ENCODE measurements around the gene FBXL17. TPM values are rescaled to one million over a fixed set of nuclear protein-coding genes. Genes with fewer than 3 reads are reported as not detected.

The FBXL17 gene
- total and polyA plus RNA-seq, 4 donors: 2.1 to 14.1 (median 6.3) TPM

DNA sequence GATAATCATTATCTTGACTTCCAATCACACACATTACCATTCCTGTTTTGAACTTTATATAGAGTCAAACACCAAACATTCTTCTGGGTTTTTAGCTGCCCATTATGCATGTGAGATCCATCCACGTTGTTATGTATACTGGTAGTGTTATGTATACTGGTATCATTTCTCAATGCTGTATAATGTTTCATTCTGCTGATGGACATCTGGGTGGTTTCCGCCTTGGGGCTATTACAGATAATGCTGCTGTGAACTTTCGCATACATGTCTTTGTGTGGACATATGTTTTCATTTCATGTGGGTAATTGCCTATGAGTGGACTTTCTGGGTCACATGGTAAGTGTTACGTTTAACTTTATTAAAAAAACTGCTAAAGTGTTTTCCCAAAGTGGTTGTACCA, 493.4 kb downstream of the FBXL17 start (continued):
- TF ChIP-seq, protein P1, sequence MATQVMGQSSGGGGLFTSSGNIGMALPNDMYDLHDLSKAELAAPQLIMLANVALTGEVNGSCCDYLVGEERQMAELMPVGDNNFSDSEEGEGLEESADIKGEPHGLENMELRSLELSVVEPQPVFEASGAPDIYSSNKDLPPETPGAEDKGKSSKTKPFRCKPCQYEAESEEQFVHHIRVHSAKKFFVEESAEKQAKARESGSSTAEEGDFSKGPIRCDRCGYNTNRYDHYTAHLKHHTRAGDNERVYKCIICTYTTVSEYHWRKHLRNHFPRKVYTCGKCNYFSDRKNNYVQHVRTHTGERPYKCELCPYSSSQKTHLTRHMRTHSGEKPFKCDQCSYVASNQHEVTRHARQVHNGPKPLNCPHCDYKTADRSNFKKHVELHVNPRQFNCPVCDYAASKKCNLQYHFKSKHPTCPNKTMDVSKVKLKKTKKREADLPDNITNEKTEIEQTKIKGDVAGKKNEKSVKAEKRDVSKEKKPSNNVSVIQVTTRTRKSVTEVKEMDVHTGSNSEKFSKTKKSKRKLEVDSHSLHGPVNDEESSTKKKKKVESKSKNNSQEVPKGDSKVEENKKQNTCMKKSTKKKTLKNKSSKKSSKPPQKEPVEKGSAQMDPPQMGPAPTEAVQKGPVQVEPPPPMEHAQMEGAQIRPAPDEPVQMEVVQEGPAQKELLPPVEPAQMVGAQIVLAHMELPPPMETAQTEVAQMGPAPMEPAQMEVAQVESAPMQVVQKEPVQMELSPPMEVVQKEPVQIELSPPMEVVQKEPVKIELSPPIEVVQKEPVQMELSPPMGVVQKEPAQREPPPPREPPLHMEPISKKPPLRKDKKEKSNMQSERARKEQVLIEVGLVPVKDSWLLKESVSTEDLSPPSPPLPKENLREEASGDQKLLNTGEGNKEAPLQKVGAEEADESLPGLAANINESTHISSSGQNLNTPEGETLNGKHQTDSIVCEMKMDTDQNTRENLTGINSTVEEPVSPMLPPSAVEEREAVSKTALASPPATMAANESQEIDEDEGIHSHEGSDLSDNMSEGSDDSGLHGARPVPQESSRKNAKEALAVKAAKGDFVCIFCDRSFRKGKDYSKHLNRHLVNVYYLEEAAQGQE (IDR thresholded peaks at IDR 0.05): no peak

DNA sequence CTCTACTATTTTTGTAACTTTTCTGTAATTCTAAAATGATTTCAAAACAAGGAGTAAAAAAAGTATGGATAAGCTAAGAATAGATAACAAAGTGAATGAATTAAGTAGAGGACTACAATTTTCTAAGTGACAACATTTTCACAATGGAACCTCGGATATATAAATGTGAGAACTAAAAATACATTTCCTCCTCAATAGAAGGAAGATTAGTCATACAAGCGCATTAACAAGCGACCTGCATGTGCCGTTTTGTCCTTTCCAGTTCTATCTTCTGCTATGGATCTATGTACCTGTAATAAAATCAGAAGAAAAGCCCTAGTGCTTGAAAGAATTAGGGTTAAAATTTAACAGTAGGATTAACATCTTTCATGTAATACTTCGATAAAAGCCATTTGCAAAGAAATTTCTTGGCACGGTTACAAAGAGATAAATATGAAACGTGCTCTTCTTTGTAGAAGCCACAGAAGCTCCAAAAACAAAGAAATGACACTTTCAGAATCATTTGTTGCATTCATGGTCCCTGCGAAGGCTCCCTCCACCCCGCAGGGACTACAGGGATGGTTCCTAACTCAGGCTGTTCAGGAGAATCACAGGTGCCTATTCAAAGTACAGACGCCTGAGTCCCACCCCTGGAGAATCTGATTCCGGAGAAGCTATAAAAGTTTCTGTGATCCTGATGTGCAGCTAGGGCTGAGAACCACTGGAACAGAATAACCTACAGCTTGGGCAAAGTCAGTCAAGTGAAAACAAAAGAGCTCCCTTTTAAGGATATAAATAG, 494.5 kb downstream of the FBXL17 start:
- WGBS: 72% methylated on average over 11 of the region's 11 CpGs
- Histone ChIP-seq H3K9ac (ENCODE audit: low read depth in 1 of 2, low read length in 2 of 2) (no peak overlapping the region), H3K27me3 (ENCODE audit: control insufficient read depth in 4 of 4, insufficient read depth in 4 of 4, low read length in 3 of 4) (no peaks in the 10 kb centered on the region), H3K27ac (ENCODE audit: low read depth in 1 of 2, low read length in 2 of 2) (no peak overlapping the region), H3K4me3 (ENCODE audit: low read depth in 1 of 3, low read length in 3 of 3) (no peak overlapping the region), H3K36me3 (ENCODE audit: control insufficient read depth in 4 of 4, insufficient read depth in 3 of 4, low read depth in 1 of 4, low read length in 3 of 4) (no peaks in the 10 kb centered on the region), H3K4me1 (ENCODE audit: control insufficient read depth in 4 of 4, insufficient read depth in 4 of 4, low read length in 3 of 4) (no peaks in the 10 kb centered on the region), H3K9me3 (ENCODE audit: control insufficient read depth in 4 of 4, low read length in 3 of 4) (no peaks in the 10 kb centered on the region)
- no peak for TF ChIP-seq HNF4A (conservative IDR thresholded peaks at IDR 0.05)
- TF ChIP-seq RAD21 (IDR thresholded peaks at IDR 0.05): no peak
- no peak for TF ChIP-seq YY1 (IDR thresholded peaks at IDR 0.05)
- TF ChIP-seq TAF1 (conservative IDR thresholded peaks at IDR 0.05): no peak
- TF ChIP-seq, protein P2, sequence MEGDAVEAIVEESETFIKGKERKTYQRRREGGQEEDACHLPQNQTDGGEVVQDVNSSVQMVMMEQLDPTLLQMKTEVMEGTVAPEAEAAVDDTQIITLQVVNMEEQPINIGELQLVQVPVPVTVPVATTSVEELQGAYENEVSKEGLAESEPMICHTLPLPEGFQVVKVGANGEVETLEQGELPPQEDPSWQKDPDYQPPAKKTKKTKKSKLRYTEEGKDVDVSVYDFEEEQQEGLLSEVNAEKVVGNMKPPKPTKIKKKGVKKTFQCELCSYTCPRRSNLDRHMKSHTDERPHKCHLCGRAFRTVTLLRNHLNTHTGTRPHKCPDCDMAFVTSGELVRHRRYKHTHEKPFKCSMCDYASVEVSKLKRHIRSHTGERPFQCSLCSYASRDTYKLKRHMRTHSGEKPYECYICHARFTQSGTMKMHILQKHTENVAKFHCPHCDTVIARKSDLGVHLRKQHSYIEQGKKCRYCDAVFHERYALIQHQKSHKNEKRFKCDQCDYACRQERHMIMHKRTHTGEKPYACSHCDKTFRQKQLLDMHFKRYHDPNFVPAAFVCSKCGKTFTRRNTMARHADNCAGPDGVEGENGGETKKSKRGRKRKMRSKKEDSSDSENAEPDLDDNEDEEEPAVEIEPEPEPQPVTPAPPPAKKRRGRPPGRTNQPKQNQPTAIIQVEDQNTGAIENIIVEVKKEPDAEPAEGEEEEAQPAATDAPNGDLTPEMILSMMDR (IDR thresholded peaks at IDR 0.05; ENCODE audit: low read depth, low read length, missing input control): no peak
- TF ChIP-seq RXRA (IDR thresholded peaks at IDR 0.05): no peak
- no peak for TF ChIP-seq FOXA1 (IDR thresholded peaks at IDR 0.05)
- TF ChIP-seq, protein P3, sequence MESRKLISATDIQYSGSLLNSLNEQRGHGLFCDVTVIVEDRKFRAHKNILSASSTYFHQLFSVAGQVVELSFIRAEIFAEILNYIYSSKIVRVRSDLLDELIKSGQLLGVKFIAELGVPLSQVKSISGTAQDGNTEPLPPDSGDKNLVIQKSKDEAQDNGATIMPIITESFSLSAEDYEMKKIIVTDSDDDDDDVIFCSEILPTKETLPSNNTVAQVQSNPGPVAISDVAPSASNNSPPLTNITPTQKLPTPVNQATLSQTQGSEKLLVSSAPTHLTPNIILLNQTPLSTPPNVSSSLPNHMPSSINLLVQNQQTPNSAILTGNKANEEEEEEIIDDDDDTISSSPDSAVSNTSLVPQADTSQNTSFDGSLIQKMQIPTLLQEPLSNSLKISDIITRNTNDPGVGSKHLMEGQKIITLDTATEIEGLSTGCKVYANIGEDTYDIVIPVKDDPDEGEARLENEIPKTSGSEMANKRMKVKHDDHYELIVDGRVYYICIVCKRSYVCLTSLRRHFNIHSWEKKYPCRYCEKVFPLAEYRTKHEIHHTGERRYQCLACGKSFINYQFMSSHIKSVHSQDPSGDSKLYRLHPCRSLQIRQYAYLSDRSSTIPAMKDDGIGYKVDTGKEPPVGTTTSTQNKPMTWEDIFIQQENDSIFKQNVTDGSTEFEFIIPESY (IDR thresholded peaks at IDR 0.05): no peak
- TF ChIP-seq JUND (IDR thresholded peaks at IDR 0.05): no peak
- no peak for TF ChIP-seq FOXA2 (IDR thresholded peaks at IDR 0.05)
- TF ChIP-seq, protein P4, sequence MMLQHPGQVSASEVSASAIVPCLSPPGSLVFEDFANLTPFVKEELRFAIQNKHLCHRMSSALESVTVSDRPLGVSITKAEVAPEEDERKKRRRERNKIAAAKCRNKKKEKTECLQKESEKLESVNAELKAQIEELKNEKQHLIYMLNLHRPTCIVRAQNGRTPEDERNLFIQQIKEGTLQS (IDR thresholded peaks at IDR 0.05): no peak
- TF ChIP-seq SP1 (IDR thresholded peaks at IDR 0.05): no peak
- no peak for TF ChIP-seq NR2F2 (IDR thresholded peaks at IDR 0.05)
- TF ChIP-seq EGR1 (IDR thresholded peaks at IDR 0.05; ENCODE audit: low read depth in 2 of 2): no peak
- TF ChIP-seq HNF4G (IDR thresholded peaks at IDR 0.05): no peak
- TF ChIP-seq GABPA (IDR thresholded peaks at IDR 0.05 in 1 of 2, conservative IDR thresholded peaks at IDR 0.05 in 1 of 2): no peak
- TF ChIP-seq, protein P1 (IDR thresholded peaks at IDR 0.05): no peak
- DNase-seq (ENCODE audit: low spot score): no peak

Data from liver (tissue), 9 donors.